A549 (cell line): ENCODE results near the gene DEPDC1B. TPM values are rescaled to one million over a fixed set of nuclear protein-coding genes. Genes with fewer than 3 reads are reported as not detected.

ENCODE experiments used
- ATAC-seq, 2 experiments: fragments of 200-7000 bp in 1 of 2; fragments of >200 bp in 1 of 2; cut with Nextera tagmentation in 1 of 2; cut with Tn5 transposase in 1 of 2; 3 replicates each; pipeline versions ENCODE4 v1.8.0 to v1.9.1; 2018 to 2020; ENCODE audit warnings: mild to moderate bottlenecking in 1 of 2, moderate library complexity in 1 of 2
- CTCF ChIA-PET: fragments of 300-600 bp; sonication (Branson Sonifier 250); formaldehyde crosslinking; extraction: SDS; loops from one replicate; lab custom pipeline; 2021; ENCODE audit warnings: antibody characterized with exemption, inconsistent platforms; lab: Yijun Ruan, JAX
- POLR2A ChIA-PET: fragments of 350-600 bp; formaldehyde crosslinking; extraction: SDS; loops from one replicate; lab custom pipeline; 2021; ENCODE audit warnings: antibody characterized with exemption, inconsistent platforms; lab: Yijun Ruan, JAX
- DNase-seq, 2 experiments: peaks; one replicate each; pipeline versions ENCODE4 v3.0.0 to v3.0.0-alpha.2; 2011 to 2016; ENCODE audit warnings: low read depth in 1 of 2, low spot score in 1 of 2
- FAIRE-seq: peaks from 2 replicates; lab custom pipeline; 2011; peaks lifted over from hg19 to GRCh38; lab: Jason Lieb, UNC
- H3K27ac ChIP-seq, 2 experiments: fragments of >200 bp; sonication (Bioruptor Twin); formaldehyde crosslinking; 3 replicates each; pipeline ENCODE4 v1.5.1; 2016 to 2017
- H3K4me1 ChIP-seq: fragments of >200 bp; sonication (Bioruptor Twin); formaldehyde crosslinking; 3 replicates; pipeline ENCODE4 v1.6.1; 2016
- H3K4me2 ChIP-seq: fragments of >200 bp; sonication (Bioruptor Twin); formaldehyde crosslinking; 3 replicates; pipeline ENCODE4 v1.6.1; 2016
- H3K4me3 ChIP-seq: fragments of >200 bp; sonication (Bioruptor Twin); formaldehyde crosslinking; 3 replicates; pipeline ENCODE4 v1.5.1; 2016
- H3K9me3 ChIP-seq: fragments of >200 bp; sonication (Bioruptor Twin); formaldehyde crosslinking; 3 replicates; pipeline ENCODE4 v1.6.1; 2016
- CBX2 ChIP-seq: fragments of 200-600 bp; sonication (generic); IDR thresholded peaks from 2 replicates; pipeline ENCODE4 v1.6.1; 2016; ENCODE audit warnings: low read depth, mild to moderate bottlenecking, borderline replicate concordance
- CEBPB ChIP-seq, 2 experiments: fragments of >200 bp in 1 of 2; sonication (Bioruptor Twin) in 1 of 2; formaldehyde crosslinking in 1 of 2; IDR thresholded peaks; 2 replicates each; pipeline ENCODE4 v1.6.1; 2012 to 2016
- CHD2 ChIP-seq: fragments of 150-350 bp; IDR thresholded peaks from 2 replicates; pipeline ENCODE4 v1.6.1; 2014; ENCODE audit warnings: low read length; ENCODE audit not compliant: partially characterized antibody
- EHMT2 ChIP-seq: fragments of 200-600 bp; sonication (generic); IDR thresholded peaks from 2 replicates; pipeline ENCODE4 v1.6.1; 2016; ENCODE audit warnings: antibody characterized with exemption, low read depth, mild to moderate bottlenecking, moderate library complexity
- EP300 ChIP-seq, 2 experiments: fragments of >200 bp; sonication (Bioruptor Twin); formaldehyde crosslinking; IDR thresholded peaks; 2 replicates in 1 of 2; 3 replicates in 1 of 2; pipeline ENCODE4 v1.6.1; 2016 to 2017
- GATA3 ChIP-seq: IDR thresholded peaks from 2 replicates; pipeline ENCODE4 v1.6.1; 2012; ENCODE audit warnings: borderline replicate concordance
- HDAC2 ChIP-seq: fragments of 200-600 bp; sonication (generic); IDR thresholded peaks from 2 replicates; pipeline ENCODE4 v1.6.1; 2016
- HOXB13 ChIP-seq: fragments of 250-450 bp; sonication (Bioruptor Pico); IDR thresholded peaks from 2 replicates; pipeline ENCODE4 v1.5.0; 2020; ENCODE audit warnings: low read depth, mild to moderate bottlenecking, moderate library complexity
- HOXB5 ChIP-seq: fragments of 250-450 bp; sonication (Bioruptor Pico); IDR thresholded peaks from 2 replicates; pipeline ENCODE4 v1.5.0; 2020; ENCODE audit warnings: mild to moderate bottlenecking, moderate library complexity
- JUN ChIP-seq, 2 experiments: fragments of >200 bp; sonication (Bioruptor Twin); formaldehyde crosslinking; IDR thresholded peaks; 2 replicates in 1 of 2; 3 replicates in 1 of 2; pipeline ENCODE4 v1.6.1; 2016 to 2017
- JUNB ChIP-seq: fragments of >200 bp; sonication (Bioruptor Twin); formaldehyde crosslinking; IDR thresholded peaks from 2 replicates; pipeline ENCODE4 v1.6.1; 2016
- KDM1A ChIP-seq: fragments of 200-600 bp; sonication (generic); IDR thresholded peaks from 2 replicates; pipeline ENCODE4 v1.6.1; 2016; ENCODE audit warnings: low read depth, mild to moderate bottlenecking
- MAFK ChIP-seq: fragments of 450-650 bp; IDR thresholded peaks from 2 replicates; pipeline ENCODE4 v1.6.1; 2014; ENCODE audit not compliant: partially characterized antibody
- MAZ ChIP-seq: fragments of 150-350 bp; IDR thresholded peaks from 2 replicates; pipeline ENCODE4 v1.6.1; 2014; ENCODE audit warnings: antibody characterized with exemption, low read depth, low read length, borderline replicate concordance
- PHF8 ChIP-seq: fragments of 200-600 bp; sonication (generic); IDR thresholded peaks from 2 replicates; pipeline ENCODE4 v1.6.1; 2016; ENCODE audit warnings: low read depth, mild to moderate bottlenecking, antibody characterized with exemption, moderate library complexity, borderline replicate concordance
- RAD21 ChIP-seq, 2 experiments: fragments of >200 bp in 1 of 2; sonication (Bioruptor Twin) in 1 of 2; formaldehyde crosslinking in 1 of 2; IDR thresholded peaks in 1 of 2; conservative IDR thresholded peaks in 1 of 2; 2 replicates in 1 of 2; 3 replicates in 1 of 2; pipeline ENCODE4 v1.6.1; 2012 to 2018; ENCODE audit warnings: inconsistent platforms in 1 of 2
- RFX5 ChIP-seq: fragments of 450-650 bp; IDR thresholded peaks from 2 replicates; pipeline ENCODE4 v1.7.1; 2014; ENCODE audit warnings: antibody characterized with exemption, mild to moderate bottlenecking, moderate library complexity
- SMC3 ChIP-seq: fragments of >200 bp; sonication (Bioruptor Twin); formaldehyde crosslinking; IDR thresholded peaks from 3 replicates; pipeline ENCODE4 v1.6.1; 2018; ENCODE audit warnings: inconsistent platforms
- ZC3H11A ChIP-seq: fragments of 450-650 bp; IDR thresholded peaks from 2 replicates; pipeline ENCODE4 v1.6.1; 2014; ENCODE audit warnings: antibody characterized with exemption, mild to moderate bottlenecking
- WGBS: methylation state at CpG from one replicate; pipeline ENCODE4 v1.1.6; 2017; ENCODE audit errors: missing lambda C conversion rate; 5-methylcytosine and 5-hydroxymethylcytosine counted together
- polyA plus RNA-seq, 4 experiments: library from polyadenylated mRNA; depleted of rRNA in 3 of 4; stranded (reverse); fragments of >200 nt; fragmentation: RNase III in 1 of 4; extraction: RNeasy Plus Mini Kit Qiagen cat#74134 plus additional on column Dnase treatment in 1 of 4; gene quantifications; 2 replicates in 3 of 4; 3 replicates in 1 of 4; pipeline ENCODE4 v1.2.3, GENCODE V29; 2011 to 2017
- TF ChIP-seq, protein P1 (sequence below): fragments of 250-450 bp; sonication (Bioruptor Pico); IDR thresholded peaks from 2 replicates; pipeline ENCODE4 v1.5.0; 2020; ENCODE audit warnings: low read depth, mild to moderate bottlenecking, moderate library complexity
- TF ChIP-seq, protein P2 (sequence below): fragments of 150-350 bp; IDR thresholded peaks from 2 replicates; pipeline ENCODE4 v1.6.1; 2014; ENCODE audit warnings: low read depth, mild to moderate bottlenecking, low read length
- TF ChIP-seq, protein P3 (sequence below): fragments of >200 bp; sonication (Bioruptor Twin); formaldehyde crosslinking; IDR thresholded peaks from 3 replicates; pipeline ENCODE4 v1.5.1; 2016

Gene DEPDC1B
- polyA plus RNA-seq, 2 of the 4 experiments (the other 2 are of a cell fraction), result 17.4 to 34.8 TPM

DNA sequence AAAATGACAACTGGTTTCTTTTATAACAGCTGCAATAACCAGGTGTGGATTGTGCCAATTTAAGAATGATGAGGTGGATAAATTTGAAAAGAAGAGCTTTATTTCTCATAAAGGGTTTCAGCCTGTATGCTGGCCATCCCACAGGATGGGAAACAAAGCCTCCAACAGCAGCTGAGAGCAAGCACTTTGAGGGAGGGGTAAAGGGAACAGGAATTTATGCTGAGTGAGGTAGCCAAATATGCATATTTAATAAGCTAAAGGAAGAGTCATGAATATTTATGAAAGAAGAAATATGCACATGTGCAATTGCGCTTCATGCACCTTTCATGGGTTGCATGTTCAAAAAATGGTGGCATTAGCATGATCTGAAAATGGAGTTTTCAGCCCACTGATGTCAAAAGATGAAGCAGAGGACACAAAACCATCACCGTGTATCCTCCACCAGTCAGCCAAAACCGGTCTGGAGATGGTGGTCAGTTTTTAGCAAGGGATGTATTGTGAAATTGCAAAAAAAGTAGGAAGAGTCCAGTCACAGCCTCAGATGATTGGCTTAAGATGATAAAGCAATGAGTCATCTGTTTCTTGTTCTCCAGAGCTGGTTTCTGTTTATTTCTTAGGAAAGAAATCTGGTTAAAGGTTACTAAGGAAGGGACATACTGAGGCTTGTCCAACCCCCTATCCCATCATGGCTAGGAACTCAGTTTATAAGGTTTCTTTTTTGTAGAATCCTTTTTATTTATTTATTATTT is 47.9 kb downstream of the DEPDC1B start (continued):
- no peak for TF ChIP-seq EHMT2
- no peak for TF ChIP-seq RAD21 (conservative IDR thresholded peaks at IDR 0.05 in 1 of 2, IDR thresholded peaks at IDR 0.05 in 1 of 2)
- no peak for TF ChIP-seq GATA3
- no peak for TF ChIP-seq HDAC2
- TF ChIP-seq CHD2, result no peak
- TF ChIP-seq JUNB, result peak; percentile 21; the same call in 1 of the 2 replicates
- no peak for TF ChIP-seq HOXB13 (CRISPR knock-in tag)
- no peak for TF ChIP-seq PHF8
- no peak for TF ChIP-seq HOXB5 (CRISPR knock-in tag)
- TF ChIP-seq MAZ, result no peak
- TF ChIP-seq KDM1A, result no peak
- TF ChIP-seq, protein P1, sequence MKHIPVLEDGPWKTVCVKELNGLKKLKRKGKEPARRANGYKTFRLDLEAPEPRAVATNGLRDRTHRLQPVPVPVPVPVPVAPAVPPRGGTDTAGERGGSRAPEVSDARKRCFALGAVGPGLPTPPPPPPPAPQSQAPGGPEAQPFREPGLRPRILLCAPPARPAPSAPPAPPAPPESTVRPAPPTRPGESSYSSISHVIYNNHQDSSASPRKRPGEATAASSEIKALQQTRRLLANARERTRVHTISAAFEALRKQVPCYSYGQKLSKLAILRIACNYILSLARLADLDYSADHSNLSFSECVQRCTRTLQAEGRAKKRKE, result no peak
- TF ChIP-seq RFX5, result peak; percentile 81
- TF ChIP-seq MAFK, result peak; percentile 47
- peak; percentile 23 to 78; a peak in 2 of 4 replicates for TF ChIP-seq CEBPB (IDR thresholded peaks at IDR 0.05)
- no peak for TF ChIP-seq ZC3H11A
- no peak for TF ChIP-seq JUN (IDR thresholded peaks at IDR 0.05)
- TF ChIP-seq CBX2, result no peak
- no peak for TF ChIP-seq EP300 (IDR thresholded peaks at IDR 0.05)
- TF ChIP-seq, all 56 proteins: peak for 5

DNA sequence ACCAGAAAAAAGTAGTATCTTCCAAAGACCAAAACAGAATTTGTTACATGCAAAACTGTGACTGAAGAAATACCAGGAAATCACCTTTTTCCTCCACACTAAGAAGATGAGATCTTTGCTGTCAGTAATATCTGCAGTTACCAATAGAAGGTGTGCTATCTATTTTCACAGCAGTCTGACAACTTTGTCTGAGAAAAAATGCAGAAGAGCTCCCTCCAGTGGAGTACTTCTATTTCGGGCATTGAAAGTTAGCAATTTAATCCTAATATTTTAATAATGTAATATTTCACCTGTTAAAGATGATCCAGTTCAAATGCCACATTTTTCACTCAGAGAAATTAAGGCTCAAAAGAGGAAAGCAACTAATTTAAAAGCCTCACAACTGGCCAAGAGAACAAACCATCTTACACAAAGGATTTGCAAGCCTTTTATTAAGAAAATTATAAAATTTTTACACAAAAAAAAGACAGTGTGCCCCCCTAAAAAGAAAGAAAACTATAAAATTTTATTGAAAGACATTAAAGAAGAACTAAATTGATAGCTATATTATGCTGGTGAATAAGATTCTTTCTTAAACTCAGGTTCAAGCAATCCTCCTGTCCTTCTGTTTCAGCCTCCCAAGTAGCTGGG is 50.6 kb downstream of the DEPDC1B start:
- ATAC-seq (peak; percentile 71 to 73; a peak in 4 of 6 replicates), FAIRE-seq (peak; percentile 94), DNase-seq (peak; percentile 34 to 58)
- POLR2A ChIA-PET, result no interaction called here
- Histone ChIP-seq H3K4me2 (no peak overlapping the region), H3K27ac (no peak overlapping the region), H3K4me3 (no peak overlapping the region), H3K4me1 (peaks cover 10% of the 10 kb centered on the region; the same call in 2 of the 3 replicates), H3K9me3 (no peaks in the 10 kb centered on the region; the same call in 2 of the 3 replicates)
- CTCF ChIA-PET, result interaction anchor here (0.9 to 2.5 kb wide), 9 partner anchors 9 to 839 kb away, joined by 3 to 21 read pairs (median 4); no protein-coding TSS in a partner anchor
- 2% methylated on average over 1 of the region's 1 CpG for WGBS
- TF ChIP-seq, protein P2, sequence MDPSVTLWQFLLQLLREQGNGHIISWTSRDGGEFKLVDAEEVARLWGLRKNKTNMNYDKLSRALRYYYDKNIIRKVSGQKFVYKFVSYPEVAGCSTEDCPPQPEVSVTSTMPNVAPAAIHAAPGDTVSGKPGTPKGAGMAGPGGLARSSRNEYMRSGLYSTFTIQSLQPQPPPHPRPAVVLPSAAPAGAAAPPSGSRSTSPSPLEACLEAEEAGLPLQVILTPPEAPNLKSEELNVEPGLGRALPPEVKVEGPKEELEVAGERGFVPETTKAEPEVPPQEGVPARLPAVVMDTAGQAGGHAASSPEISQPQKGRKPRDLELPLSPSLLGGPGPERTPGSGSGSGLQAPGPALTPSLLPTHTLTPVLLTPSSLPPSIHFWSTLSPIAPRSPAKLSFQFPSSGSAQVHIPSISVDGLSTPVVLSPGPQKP, result no peak
- TF ChIP-seq SMC3, result peak; percentile 76
- TF ChIP-seq, protein P3, sequence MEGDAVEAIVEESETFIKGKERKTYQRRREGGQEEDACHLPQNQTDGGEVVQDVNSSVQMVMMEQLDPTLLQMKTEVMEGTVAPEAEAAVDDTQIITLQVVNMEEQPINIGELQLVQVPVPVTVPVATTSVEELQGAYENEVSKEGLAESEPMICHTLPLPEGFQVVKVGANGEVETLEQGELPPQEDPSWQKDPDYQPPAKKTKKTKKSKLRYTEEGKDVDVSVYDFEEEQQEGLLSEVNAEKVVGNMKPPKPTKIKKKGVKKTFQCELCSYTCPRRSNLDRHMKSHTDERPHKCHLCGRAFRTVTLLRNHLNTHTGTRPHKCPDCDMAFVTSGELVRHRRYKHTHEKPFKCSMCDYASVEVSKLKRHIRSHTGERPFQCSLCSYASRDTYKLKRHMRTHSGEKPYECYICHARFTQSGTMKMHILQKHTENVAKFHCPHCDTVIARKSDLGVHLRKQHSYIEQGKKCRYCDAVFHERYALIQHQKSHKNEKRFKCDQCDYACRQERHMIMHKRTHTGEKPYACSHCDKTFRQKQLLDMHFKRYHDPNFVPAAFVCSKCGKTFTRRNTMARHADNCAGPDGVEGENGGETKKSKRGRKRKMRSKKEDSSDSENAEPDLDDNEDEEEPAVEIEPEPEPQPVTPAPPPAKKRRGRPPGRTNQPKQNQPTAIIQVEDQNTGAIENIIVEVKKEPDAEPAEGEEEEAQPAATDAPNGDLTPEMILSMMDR, result peak; percentile 87
- TF ChIP-seq RAD21 (conservative IDR thresholded peaks at IDR 0.05 in 1 of 2, IDR thresholded peaks at IDR 0.05 in 1 of 2), result peak; percentile 63 to 67
